Liver (tissue), 9 donors: ENCODE measurements around the gene CYP4F22. TPM values are rescaled to one million over a fixed set of nuclear protein-coding genes. Genes with fewer than 3 reads are reported as not detected.
A peak's percentile ranks its signal among the peaks of the same experiment; 100 is the strongest.

ENCODE experiments used
- DNase-seq: peaks from one replicate; pipeline ENCODE4 v3.0.0-alpha.2; 2017; ENCODE audit warnings: low spot score
- H3K27ac ChIP-seq, 2 donors: one replicate each; pipeline ENCODE4 v1.7.0; 2013; ENCODE audit warnings: inconsistent platforms in 2 of 2, low read length in 2 of 2, control low read depth in 1 of 2, low read depth in 1 of 2, mild to moderate bottlenecking in 1 of 2
- H3K27me3 ChIP-seq, 4 donors: one replicate each; pipeline versions ENCODE4 v1.6.1 to v1.7.0; 2013; ENCODE audit warnings: low read length in 3 of 4, inconsistent platforms in 1 of 4, mild to moderate bottlenecking in 1 of 4, moderate library complexity in 1 of 4; ENCODE audit not compliant: control insufficient read depth in 4 of 4, insufficient read depth in 4 of 4
- H3K36me3 ChIP-seq, 4 donors: one replicate each; pipeline versions ENCODE4 v1.6.1 to v1.7.0; 2013; ENCODE audit warnings: low read length in 3 of 4, mild to moderate bottlenecking in 3 of 4, low read depth in 1 of 4, moderate library complexity in 1 of 4; ENCODE audit not compliant: control insufficient read depth in 4 of 4, insufficient read depth in 3 of 4
- H3K4me1 ChIP-seq, 4 donors: one replicate each; pipeline versions ENCODE4 v1.6.1 to v1.7.0; 2013; ENCODE audit warnings: low read length in 3 of 4, mild to moderate bottlenecking in 3 of 4, moderate library complexity in 1 of 4; ENCODE audit not compliant: control insufficient read depth in 4 of 4, insufficient read depth in 4 of 4
- H3K4me3 ChIP-seq, 3 donors: one replicate each; pipeline versions ENCODE4 v1.6.1 to v1.7.0; 2013; ENCODE audit warnings: low read length in 3 of 3, control low read depth in 1 of 3, low read depth in 1 of 3, mild to moderate bottlenecking in 1 of 3
- H3K9ac ChIP-seq, 2 donors: one replicate each; pipeline ENCODE4 v1.7.0; 2013; ENCODE audit warnings: low read length in 2 of 2, mild to moderate bottlenecking in 2 of 2, moderate library complexity in 2 of 2, control low read depth in 1 of 2, low read depth in 1 of 2
- H3K9me3 ChIP-seq, 4 donors: one replicate each; pipeline versions ENCODE4 v1.6.1 to v1.7.0; 2013; ENCODE audit warnings: low read length in 3 of 4; ENCODE audit not compliant: control insufficient read depth in 4 of 4
- EGR1 ChIP-seq, 2 donors: IDR thresholded peaks; 2 replicates each; pipeline ENCODE4 v1.6.1; 2016 to 2018; ENCODE audit warnings: antibody characterized with exemption in 2 of 2, low read depth in 2 of 2
- FOXA1 ChIP-seq: IDR thresholded peaks from 2 replicates; pipeline ENCODE4 v1.6.1; 2016; ENCODE audit warnings: antibody characterized with exemption
- HNF4A ChIP-seq, 2 donors: conservative IDR thresholded peaks; 2 replicates each; pipeline ENCODE4 v1.6.1; 2016; ENCODE audit warnings: antibody characterized with exemption in 2 of 2, mild to moderate bottlenecking in 2 of 2
- HNF4G ChIP-seq: IDR thresholded peaks from 2 replicates; pipeline ENCODE4 v1.6.1; 2016; ENCODE audit warnings: antibody characterized with exemption
- JUND ChIP-seq, 2 donors: IDR thresholded peaks; 2 replicates each; pipeline ENCODE4 v1.6.1; 2016; ENCODE audit warnings: antibody characterized with exemption in 2 of 2
- NR2F2 ChIP-seq: IDR thresholded peaks from 2 replicates; pipeline ENCODE4 v1.6.1; 2016; ENCODE audit warnings: antibody characterized with exemption
- RXRA ChIP-seq, 2 donors: IDR thresholded peaks; 2 replicates each; pipeline ENCODE4 v1.6.1; 2017 to 2018; ENCODE audit warnings: antibody characterized with exemption in 2 of 2, mild to moderate bottlenecking in 1 of 2
- SP1 ChIP-seq: IDR thresholded peaks from 2 replicates; pipeline ENCODE4 v1.6.1; 2018; ENCODE audit warnings: antibody characterized with exemption, mild to moderate bottlenecking
- TAF1 ChIP-seq: conservative IDR thresholded peaks from 2 replicates; pipeline ENCODE4 v1.6.1; 2016; ENCODE audit warnings: antibody characterized with exemption, mild to moderate bottlenecking
- YY1 ChIP-seq: IDR thresholded peaks from 2 replicates; pipeline ENCODE4 v1.6.1; 2016; ENCODE audit warnings: antibody characterized with exemption, mild to moderate bottlenecking
- whole genome bisulfite sequencing: extraction: QIAGEN DNeasy Blood & Tissue Kit; methylation state at CpG from one replicate; pipeline ENCODE4 v1.1.7; 2013; 5-methylcytosine and 5-hydroxymethylcytosine counted together
- polyA plus RNA-seq, 2 donors: library from polyadenylated mRNA; stranded (reverse) in 1 of 2; unstranded in 1 of 2; fragments of 200-250 nt in 1 of 2; fragments of >200 nt in 1 of 2; fragmentation: Nextera tagmentation in 1 of 2; extraction: Ambion mirVana in 1 of 2; gene quantifications; one replicate each; pipeline versions ENCODE4 v1.2.1 to v1.2.3, GENCODE V29; 2013 to 2015
- total RNA-seq, 2 donors: library from RNA; depleted of rRNA; stranded (reverse); fragments of >200 nt; gene quantifications; one replicate each; pipeline ENCODE4 v1.2.3, GENCODE V29; 2014
- TF ChIP-seq, protein P1 (sequence below): IDR thresholded peaks from 2 replicates; pipeline ENCODE4 v1.6.1; 2016; ENCODE audit warnings: antibody characterized with exemption, mild to moderate bottlenecking
- TF ChIP-seq, protein P2 (sequence below): IDR thresholded peaks from 2 replicates; pipeline ENCODE4 v1.6.1; 2016; ENCODE audit warnings: antibody characterized with exemption
- TF ChIP-seq, protein P3 (sequence below): IDR thresholded peaks from 2 replicates; pipeline ENCODE4 v1.6.1; 2016; ENCODE audit warnings: antibody characterized with exemption
- donor health status: healthy.
- donor health status: healthy.
- donor health status: healthy.
- donor health status: healthy.
- donor health status: healthy.

CYP4F22 gene
- total and polyA plus RNA-seq, 4 donors: 0.42 to 3.9 (median 1.9) TPM

GRCh38 chr19:15551293-15552004 is 43.1 kb downstream of the CYP4F22 start:
- peaks cover 6 to 16% (median 8%) of the 10 kb centered on the region in 4 donors for H3K4me1 ChIP-seq
- H3K9me3 ChIP-seq: no peaks in the 10 kb centered on the region
- WGBS: 18% methylated on average over 40 of the region's 40 CpGs
- peak; percentile 52 for DNase-seq
- no peaks in the 10 kb centered on the region for H3K36me3 ChIP-seq
- H3K27me3 ChIP-seq: no peaks in the 10 kb centered on the region
- TF ChIP-seq HNF4A (conservative IDR thresholded peaks at IDR 0.05): peak in 1 of 2 donors; percentile 7
- TF ChIP-seq, protein P1, sequence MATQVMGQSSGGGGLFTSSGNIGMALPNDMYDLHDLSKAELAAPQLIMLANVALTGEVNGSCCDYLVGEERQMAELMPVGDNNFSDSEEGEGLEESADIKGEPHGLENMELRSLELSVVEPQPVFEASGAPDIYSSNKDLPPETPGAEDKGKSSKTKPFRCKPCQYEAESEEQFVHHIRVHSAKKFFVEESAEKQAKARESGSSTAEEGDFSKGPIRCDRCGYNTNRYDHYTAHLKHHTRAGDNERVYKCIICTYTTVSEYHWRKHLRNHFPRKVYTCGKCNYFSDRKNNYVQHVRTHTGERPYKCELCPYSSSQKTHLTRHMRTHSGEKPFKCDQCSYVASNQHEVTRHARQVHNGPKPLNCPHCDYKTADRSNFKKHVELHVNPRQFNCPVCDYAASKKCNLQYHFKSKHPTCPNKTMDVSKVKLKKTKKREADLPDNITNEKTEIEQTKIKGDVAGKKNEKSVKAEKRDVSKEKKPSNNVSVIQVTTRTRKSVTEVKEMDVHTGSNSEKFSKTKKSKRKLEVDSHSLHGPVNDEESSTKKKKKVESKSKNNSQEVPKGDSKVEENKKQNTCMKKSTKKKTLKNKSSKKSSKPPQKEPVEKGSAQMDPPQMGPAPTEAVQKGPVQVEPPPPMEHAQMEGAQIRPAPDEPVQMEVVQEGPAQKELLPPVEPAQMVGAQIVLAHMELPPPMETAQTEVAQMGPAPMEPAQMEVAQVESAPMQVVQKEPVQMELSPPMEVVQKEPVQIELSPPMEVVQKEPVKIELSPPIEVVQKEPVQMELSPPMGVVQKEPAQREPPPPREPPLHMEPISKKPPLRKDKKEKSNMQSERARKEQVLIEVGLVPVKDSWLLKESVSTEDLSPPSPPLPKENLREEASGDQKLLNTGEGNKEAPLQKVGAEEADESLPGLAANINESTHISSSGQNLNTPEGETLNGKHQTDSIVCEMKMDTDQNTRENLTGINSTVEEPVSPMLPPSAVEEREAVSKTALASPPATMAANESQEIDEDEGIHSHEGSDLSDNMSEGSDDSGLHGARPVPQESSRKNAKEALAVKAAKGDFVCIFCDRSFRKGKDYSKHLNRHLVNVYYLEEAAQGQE: no peak
- no peak overlapping the region for H3K9ac ChIP-seq
- H3K27ac ChIP-seq: no peak overlapping the region
- peak overlapping the region in 2 of 3 donors; percentile 36 to 38 for H3K4me3 ChIP-seq

DNA sequence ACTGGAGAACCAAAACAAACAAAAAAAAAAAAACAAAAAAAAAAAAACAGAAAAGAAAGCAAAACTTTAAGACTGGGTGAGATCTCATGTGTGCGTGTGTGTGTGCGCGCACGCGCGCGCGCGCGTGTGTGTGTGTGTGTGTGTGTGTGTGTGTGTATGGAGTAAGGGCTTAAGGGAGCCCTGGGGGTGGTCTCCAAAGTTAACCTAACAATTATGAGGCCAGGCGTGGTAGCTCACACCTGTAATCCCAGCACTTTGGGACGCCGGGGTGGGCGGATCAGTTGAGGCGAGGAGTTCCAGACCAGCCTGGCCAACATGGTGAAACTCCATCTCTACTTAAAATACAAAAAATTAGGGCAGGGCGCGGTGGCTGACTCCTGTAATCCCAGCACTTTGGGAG is 46.7 kb downstream of the CYP4F22 start:
- Histone ChIP-seq H3K36me3 (no peaks in the 10 kb centered on the region), H3K9me3 (no peaks in the 10 kb centered on the region), H3K4me1 (peaks cover 6 to 19% (median 8%) of the 10 kb centered on the region in 4 donors), H3K27ac (no peak overlapping the region), H3K4me3 (no peak overlapping the region), H3K27me3 (no peaks in the 10 kb centered on the region), H3K9ac (no peak overlapping the region)
- no peak for DNase-seq
- 76% methylated on average over 17 of the region's 17 CpGs for WGBS
- TF ChIP-seq, protein P2, sequence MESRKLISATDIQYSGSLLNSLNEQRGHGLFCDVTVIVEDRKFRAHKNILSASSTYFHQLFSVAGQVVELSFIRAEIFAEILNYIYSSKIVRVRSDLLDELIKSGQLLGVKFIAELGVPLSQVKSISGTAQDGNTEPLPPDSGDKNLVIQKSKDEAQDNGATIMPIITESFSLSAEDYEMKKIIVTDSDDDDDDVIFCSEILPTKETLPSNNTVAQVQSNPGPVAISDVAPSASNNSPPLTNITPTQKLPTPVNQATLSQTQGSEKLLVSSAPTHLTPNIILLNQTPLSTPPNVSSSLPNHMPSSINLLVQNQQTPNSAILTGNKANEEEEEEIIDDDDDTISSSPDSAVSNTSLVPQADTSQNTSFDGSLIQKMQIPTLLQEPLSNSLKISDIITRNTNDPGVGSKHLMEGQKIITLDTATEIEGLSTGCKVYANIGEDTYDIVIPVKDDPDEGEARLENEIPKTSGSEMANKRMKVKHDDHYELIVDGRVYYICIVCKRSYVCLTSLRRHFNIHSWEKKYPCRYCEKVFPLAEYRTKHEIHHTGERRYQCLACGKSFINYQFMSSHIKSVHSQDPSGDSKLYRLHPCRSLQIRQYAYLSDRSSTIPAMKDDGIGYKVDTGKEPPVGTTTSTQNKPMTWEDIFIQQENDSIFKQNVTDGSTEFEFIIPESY: no peak
- TF ChIP-seq HNF4G: no peak
- TF ChIP-seq, protein P3, sequence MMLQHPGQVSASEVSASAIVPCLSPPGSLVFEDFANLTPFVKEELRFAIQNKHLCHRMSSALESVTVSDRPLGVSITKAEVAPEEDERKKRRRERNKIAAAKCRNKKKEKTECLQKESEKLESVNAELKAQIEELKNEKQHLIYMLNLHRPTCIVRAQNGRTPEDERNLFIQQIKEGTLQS: no peak

- peak overlapping the region; percentile 3 to 37 for H3K27ac ChIP-seq
- TF ChIP-seq NR2F2: no peak
- TF ChIP-seq HNF4A (conservative IDR thresholded peaks at IDR 0.05): peak; percentile 30 to 41
- TF ChIP-seq SP1: peak; percentile 50
- TF ChIP-seq YY1: peak; percentile 8
- TF ChIP-seq RXRA (IDR thresholded peaks at IDR 0.05): peak; percentile 23 to 47
- peak in 1 of 2 donors; percentile 43 for TF ChIP-seq EGR1 (IDR thresholded peaks at IDR 0.05; ENCODE audit: low read depth in 2 of 2)
- no peak for TF ChIP-seq JUND (IDR thresholded peaks at IDR 0.05)
- no peak for TF ChIP-seq HNF4G
- TF ChIP-seq, protein P1: no peak
- TF ChIP-seq TAF1: no peak
- TF ChIP-seq, protein P2: no peak
- TF ChIP-seq FOXA1: no peak
These were observed 47.7 kb downstream of the CYP4F22 start for GRCh38 chr19:15555759-15556633.

More at GRCh38 chr19:15555759-15556633, 47.7 kb downstream of the CYP4F22 start:
- Histone ChIP-seq H3K36me3 (no peaks in the 10 kb centered on the region), H3K9ac (peak overlapping the region in 1 of 2 donors; percentile 7), H3K4me3 (peak overlapping the region in 2 of 3 donors; percentile 7 to 24), H3K27me3 (no peaks in the 10 kb centered on the region), H3K4me1 (peaks cover 5 to 17% (median 8%) of the 10 kb centered on the region in 4 donors), H3K9me3 (no peaks in the 10 kb centered on the region)
- peak; percentile 95 for DNase-seq
- WGBS: 1% methylated on average over 49 of the region's 49 CpGs
